Testis (tissue), 2 donors: ENCODE measurements around the gene PITPNM3.

Experiments used
- POLR2A ChIP-seq: fragments of 450-650 bp; IDR thresholded peaks from one replicate; pipeline ENCODE4 v1.6.1; 2017; ENCODE audit warnings: antibody characterized with exemption, mild to moderate bottlenecking, moderate library complexity
- TF ChIP-seq, protein P1 (sequence below), 3 experiments: fragments of 450-650 bp in 2 of 3; fragments of 200-600 bp in 1 of 3; sonication (generic) in 1 of 3; IDR thresholded peaks; one replicate each; pipeline ENCODE4 v1.5.1; 2016 to 2019; ENCODE audit warnings: antibody characterized with exemption in 3 of 3, mild to moderate bottlenecking in 2 of 3, moderate library complexity in 1 of 3

DNA sequence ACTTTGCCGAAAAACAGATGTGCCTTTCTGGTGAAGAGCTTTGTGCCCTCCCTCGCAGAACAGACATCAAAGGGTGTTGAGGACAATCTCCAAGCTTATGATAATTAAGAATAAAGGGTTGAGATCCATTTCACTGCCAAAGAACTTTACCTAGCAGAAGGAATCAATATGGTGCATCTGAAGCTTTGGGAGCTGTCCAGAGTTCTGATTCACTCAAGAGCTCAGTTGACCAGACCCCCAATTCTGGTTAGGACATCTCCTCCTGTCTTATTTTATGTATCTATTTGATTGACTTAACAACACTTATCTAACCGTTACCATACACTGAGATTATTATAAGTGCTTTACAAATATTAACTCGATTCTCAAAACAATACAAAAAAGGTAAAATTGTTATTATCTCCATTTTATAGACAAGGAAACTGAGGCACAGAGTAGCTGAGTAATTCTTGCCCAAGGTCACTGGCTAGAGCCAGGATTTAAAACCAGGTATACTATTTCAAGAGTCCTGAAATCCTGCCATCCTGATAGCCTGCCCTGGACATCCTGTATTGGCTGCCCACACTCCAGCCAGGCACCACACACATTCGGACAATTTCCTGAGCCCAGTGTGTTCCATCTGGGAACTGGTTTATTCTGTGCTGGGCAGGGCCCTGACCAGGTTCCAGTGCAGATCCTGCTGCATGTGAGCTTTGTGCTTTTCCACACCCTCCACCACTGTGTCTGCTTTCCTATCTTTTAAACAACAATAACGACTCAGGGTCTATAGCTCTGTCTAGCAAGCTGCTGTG is 29.8 kb downstream of the PITPNM3 start:
- TF ChIP-seq, protein P1, sequence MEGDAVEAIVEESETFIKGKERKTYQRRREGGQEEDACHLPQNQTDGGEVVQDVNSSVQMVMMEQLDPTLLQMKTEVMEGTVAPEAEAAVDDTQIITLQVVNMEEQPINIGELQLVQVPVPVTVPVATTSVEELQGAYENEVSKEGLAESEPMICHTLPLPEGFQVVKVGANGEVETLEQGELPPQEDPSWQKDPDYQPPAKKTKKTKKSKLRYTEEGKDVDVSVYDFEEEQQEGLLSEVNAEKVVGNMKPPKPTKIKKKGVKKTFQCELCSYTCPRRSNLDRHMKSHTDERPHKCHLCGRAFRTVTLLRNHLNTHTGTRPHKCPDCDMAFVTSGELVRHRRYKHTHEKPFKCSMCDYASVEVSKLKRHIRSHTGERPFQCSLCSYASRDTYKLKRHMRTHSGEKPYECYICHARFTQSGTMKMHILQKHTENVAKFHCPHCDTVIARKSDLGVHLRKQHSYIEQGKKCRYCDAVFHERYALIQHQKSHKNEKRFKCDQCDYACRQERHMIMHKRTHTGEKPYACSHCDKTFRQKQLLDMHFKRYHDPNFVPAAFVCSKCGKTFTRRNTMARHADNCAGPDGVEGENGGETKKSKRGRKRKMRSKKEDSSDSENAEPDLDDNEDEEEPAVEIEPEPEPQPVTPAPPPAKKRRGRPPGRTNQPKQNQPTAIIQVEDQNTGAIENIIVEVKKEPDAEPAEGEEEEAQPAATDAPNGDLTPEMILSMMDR (IDR thresholded peaks at IDR 0.05), result no peak
- TF ChIP-seq POLR2A, result no peak
